Calu3 (cell line): ENCODE results near the gene SLC36A3. TPM values are rescaled to one million over a fixed set of nuclear protein-coding genes. Genes with fewer than 3 reads are reported as not detected.
A peak's percentile ranks its signal among the peaks of the same experiment; 100 is the strongest.

Experiments
- BruUV-seq: library from RNA; stranded (reverse); fragments of 400-500 nt; replicated peaks from 2 replicates; lab custom pipeline; 2021; lab: Mats Ljungman, UMichigan
- CTCF ChIA-PET: fragments of 300-600 bp; sonication (Branson Sonifier 250); formaldehyde crosslinking; loops from one replicate; lab custom pipeline; 2022; ENCODE audit warnings: antibody characterized with exemption; lab: Charles Lee
- DNase-seq: peaks from one replicate; pipeline ENCODE4 v3.0.0; 2022
- H3K27ac Mint-ChIP-seq: one replicate; pipeline ENCODE4 v1.8.0; 2022; ENCODE audit warnings: mixed read lengths; ENCODE audit not compliant: unreplicated experiment
- H3K27me3 Mint-ChIP-seq: one replicate; pipeline ENCODE4 v1.8.0; 2022; ENCODE audit warnings: mixed read lengths; ENCODE audit not compliant: unreplicated experiment
- H3K36me3 Mint-ChIP-seq: one replicate; pipeline ENCODE4 v1.8.0; 2022; ENCODE audit warnings: mild to moderate bottlenecking, moderate library complexity, mixed read lengths; ENCODE audit not compliant: insufficient read depth, unreplicated experiment
- H3K4me1 Mint-ChIP-seq: one replicate; pipeline ENCODE4 v1.8.0; 2022; ENCODE audit warnings: mild to moderate bottlenecking, low read depth, mixed read lengths; ENCODE audit not compliant: unreplicated experiment
- H3K4me3 Mint-ChIP-seq: one replicate; pipeline ENCODE4 v1.8.0; 2022; ENCODE audit warnings: mild to moderate bottlenecking, low read depth, moderate library complexity, mixed read lengths; ENCODE audit not compliant: unreplicated experiment
- H3K9me3 Mint-ChIP-seq: one replicate; pipeline ENCODE4 v1.8.0; 2022; ENCODE audit warnings: low read depth, mixed read lengths; ENCODE audit not compliant: unreplicated experiment
- intact Hi-C: fragments of 100-400 bp; cut with micrococcal nuclease; formaldehyde crosslinking; loops from one replicate; pipeline ENCODE4 v1.10.0; 2022; ENCODE audit not compliant: unreplicated experiment
- total RNA-seq: library from RNA; stranded (reverse); gene quantifications from 2 replicates; pipeline ENCODE4 v1.2.3, GENCODE V29; 2022
- TF ChIP-seq, protein P1 (sequence below): fragments of 200-600 bp; IDR thresholded peaks from one replicate; pipeline ENCODE4 v1.8.0; 2022; ENCODE audit warnings: antibody characterized with exemption; ENCODE audit not compliant: unreplicated experiment

Gene SLC36A3
- total RNA-seq, 1 experiment from 2014 or later: not detected

DNA sequence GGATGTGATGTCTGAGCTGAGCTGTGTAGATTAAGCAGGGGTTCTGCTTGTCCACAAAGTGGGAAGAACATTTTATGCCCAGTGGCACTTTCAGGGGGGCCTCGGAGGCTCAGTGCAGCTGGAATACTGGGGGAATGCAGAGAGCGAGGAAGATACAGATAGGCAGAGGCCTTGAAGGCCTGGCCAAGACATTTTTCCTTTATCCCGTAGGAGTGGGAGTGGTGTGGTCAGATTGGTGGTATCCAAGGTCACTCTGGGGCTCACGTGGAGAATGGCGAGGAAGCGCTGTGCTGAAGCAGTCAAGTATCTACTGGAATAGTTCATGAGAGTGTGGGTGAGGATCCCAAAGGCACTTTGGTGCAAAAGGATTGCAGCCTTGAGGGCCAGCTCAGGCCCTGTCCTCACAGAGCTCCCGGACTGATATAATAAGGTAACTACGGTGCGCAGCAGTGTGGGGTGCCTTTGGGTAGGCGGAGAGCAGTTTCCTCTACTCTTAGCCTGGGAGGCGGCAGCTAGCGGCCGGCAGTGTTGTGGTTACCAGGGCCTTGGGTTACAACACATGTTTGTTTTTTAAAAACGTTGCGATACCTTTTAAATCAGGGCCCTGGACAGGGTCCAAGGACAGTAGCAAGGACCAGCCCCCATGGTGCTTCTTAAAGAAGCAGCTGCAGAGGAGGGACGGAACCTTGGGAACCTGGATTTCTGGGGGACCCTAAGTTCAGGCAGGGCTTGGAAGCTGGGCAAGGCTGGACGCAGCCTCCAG lies 68.9 kb downstream of the SLC36A3 start:
- Mint-ChIP-seq H3K4me3 (no peak overlapping the region), H3K36me3 (no peaks in the 10 kb centered on the region), H3K4me1 (no peaks in the 10 kb centered on the region), H3K27me3 (peaks cover 79% of the 10 kb centered on the region), H3K27ac (no peak overlapping the region), H3K9me3 (no peaks in the 10 kb centered on the region)
- peak; percentile 30 for DNase-seq
- CTCF ChIA-PET: interaction anchor here (0.9 to 1.2 kb wide), 2 partner anchors 18 kb away, joined by 3 to 6 read pairs; partner anchors contain the start of gene GM2A
- TF ChIP-seq, protein P1, sequence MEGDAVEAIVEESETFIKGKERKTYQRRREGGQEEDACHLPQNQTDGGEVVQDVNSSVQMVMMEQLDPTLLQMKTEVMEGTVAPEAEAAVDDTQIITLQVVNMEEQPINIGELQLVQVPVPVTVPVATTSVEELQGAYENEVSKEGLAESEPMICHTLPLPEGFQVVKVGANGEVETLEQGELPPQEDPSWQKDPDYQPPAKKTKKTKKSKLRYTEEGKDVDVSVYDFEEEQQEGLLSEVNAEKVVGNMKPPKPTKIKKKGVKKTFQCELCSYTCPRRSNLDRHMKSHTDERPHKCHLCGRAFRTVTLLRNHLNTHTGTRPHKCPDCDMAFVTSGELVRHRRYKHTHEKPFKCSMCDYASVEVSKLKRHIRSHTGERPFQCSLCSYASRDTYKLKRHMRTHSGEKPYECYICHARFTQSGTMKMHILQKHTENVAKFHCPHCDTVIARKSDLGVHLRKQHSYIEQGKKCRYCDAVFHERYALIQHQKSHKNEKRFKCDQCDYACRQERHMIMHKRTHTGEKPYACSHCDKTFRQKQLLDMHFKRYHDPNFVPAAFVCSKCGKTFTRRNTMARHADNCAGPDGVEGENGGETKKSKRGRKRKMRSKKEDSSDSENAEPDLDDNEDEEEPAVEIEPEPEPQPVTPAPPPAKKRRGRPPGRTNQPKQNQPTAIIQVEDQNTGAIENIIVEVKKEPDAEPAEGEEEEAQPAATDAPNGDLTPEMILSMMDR: no peak
- BruUV-seq: no TSS peak
- intact Hi-C loops: no loop called here

DNA sequence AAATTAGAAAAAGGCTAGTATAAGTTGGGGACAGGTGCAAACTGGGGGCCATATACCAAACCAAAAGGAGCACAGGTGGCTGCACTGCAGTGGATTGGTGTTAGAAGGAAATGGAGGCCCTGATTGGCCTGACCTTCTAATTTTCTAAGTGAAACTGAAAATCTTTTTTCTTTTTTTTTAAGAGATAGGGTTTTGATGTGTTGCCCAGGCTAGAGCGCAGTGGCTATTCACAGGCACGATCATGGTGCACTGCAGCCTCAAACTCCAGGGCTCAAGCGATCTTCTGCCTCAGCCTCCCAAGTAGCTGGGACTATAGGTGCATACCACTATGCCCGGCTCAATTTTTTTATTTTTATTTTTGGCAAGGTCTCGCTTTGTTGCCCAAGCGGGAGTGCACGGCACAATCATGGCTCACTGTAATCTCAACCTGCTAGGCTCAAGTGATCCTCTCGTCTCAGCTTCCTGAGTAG lies 69.9 kb downstream of the SLC36A3 start:
- BruUV-seq: no TSS peak
- Mint-ChIP-seq H3K4me3 (no peak overlapping the region), H3K4me1 (no peaks in the 10 kb centered on the region), H3K36me3 (no peaks in the 10 kb centered on the region), H3K27ac (no peak overlapping the region), H3K9me3 (no peaks in the 10 kb centered on the region), H3K27me3 (peaks cover 83% of the 10 kb centered on the region)
- CTCF ChIA-PET: interaction anchor here (1.2 kb wide), 1 partner anchor 19 kb away, joined by 6 read pairs; the partner anchor contains the start of gene GM2A
- intact Hi-C loops: no loop called here
- DNase-seq: no peak
- TF ChIP-seq, protein P1: no peak

- CTCF ChIA-PET: no interaction called here
- TF ChIP-seq, protein P1: no peak
- no peak for DNase-seq
- intact Hi-C loops: no loop called here
- H3K27me3 Mint-ChIP-seq: peaks cover 76% of the 10 kb centered on the region
- no peak overlapping the region for H3K27ac Mint-ChIP-seq
- H3K9me3 Mint-ChIP-seq: no peaks in the 10 kb centered on the region
- no TSS peak for BruUV-seq
- H3K36me3 Mint-ChIP-seq: no peaks in the 10 kb centered on the region
- H3K4me1 Mint-ChIP-seq: no peaks in the 10 kb centered on the region
- H3K4me3 Mint-ChIP-seq: no peak overlapping the region
Observed at GRCh38 chr5:151231359-151231758, 72.2 kb downstream of the SLC36A3 start.

DNA sequence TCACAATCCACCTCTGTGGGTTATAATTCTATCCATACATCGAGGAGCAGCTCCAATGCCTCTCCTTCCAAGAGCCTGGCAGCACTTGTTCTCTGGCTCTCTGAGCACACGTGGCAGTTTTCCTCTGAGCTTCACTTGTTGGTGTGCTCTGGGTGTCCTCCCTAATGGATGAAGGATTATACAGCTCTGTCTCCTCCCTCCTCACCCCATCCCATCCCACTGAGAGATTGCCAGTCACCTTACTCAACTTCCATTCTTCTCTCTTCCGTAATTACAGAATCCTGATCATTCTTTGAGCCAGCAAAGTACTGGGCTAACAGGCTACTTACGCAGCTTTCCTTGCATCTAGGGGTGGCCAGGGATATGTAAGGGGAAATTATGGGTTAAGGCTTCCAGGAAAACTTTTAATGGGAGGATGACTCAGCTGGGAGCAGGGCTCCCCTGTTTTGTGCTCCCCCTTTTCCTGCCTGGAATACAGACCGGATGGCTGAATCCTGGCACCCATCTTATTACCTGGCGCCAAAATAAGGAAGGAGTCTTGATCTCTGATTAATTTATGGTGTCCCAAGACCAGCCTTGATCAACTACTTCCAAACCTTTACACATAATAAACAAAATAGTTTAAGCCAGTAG lies 73.4 kb downstream of the SLC36A3 start:
- TF ChIP-seq, protein P1: no peak
- no peaks in the 10 kb centered on the region for H3K4me1 Mint-ChIP-seq
- no TSS peak for BruUV-seq
- no peaks in the 10 kb centered on the region for H3K36me3 Mint-ChIP-seq
- intact Hi-C loops: no loop called here
- no peaks in the 10 kb centered on the region for H3K9me3 Mint-ChIP-seq
- no peak overlapping the region for H3K4me3 Mint-ChIP-seq
- peaks cover 64% of the 10 kb centered on the region for H3K27me3 Mint-ChIP-seq
- DNase-seq: no peak
- CTCF ChIA-PET: no interaction called here
- H3K27ac Mint-ChIP-seq: no peak overlapping the region
